WERI-Rb-1 (cell line): ENCODE data around the gene PLK3.
"Not testable (repeated sequence)": the region's sequence is repeated elsewhere in the genome, so short reads cannot be mapped to it uniquely, and the experiment has no call there.

Experiments
- DNase-seq: peaks from one replicate; pipeline ENCODE4 v3.0.0-alpha.2; 2020
- H3K27ac ChIP-seq: fragments of 250-450 bp; sonication (Bioruptor Pico); 2 replicates; pipeline ENCODE4 v1.5.1; 2020; ENCODE audit warnings: mild to moderate bottlenecking, moderate library complexity
- H3K27me3 ChIP-seq: fragments of 250-450 bp; sonication (Bioruptor Pico); 2 replicates; pipeline ENCODE4 v1.5.1; 2021; ENCODE audit warnings: mild to moderate bottlenecking, low read depth, moderate library complexity; ENCODE audit not compliant: insufficient read depth, severe bottlenecking
- H3K36me3 ChIP-seq: fragments of 250-450 bp; sonication (Bioruptor Pico); 2 replicates; pipeline ENCODE4 v1.5.1; 2020; ENCODE audit warnings: mild to moderate bottlenecking, moderate library complexity
- H3K4me3 ChIP-seq: 2 replicates; pipeline ENCODE4 v1.5.1; 2011; ENCODE audit warnings: low read depth, mild to moderate bottlenecking, control low read depth, low read length
- H3K9me3 ChIP-seq: fragments of 250-450 bp; sonication (Bioruptor Pico); 2 replicates; pipeline ENCODE4 v1.5.1; 2021; ENCODE audit warnings: mild to moderate bottlenecking, moderate library complexity; ENCODE audit not compliant: severe bottlenecking
- TF ChIP-seq, protein P1 (sequence below): IDR thresholded peaks from 2 replicates; pipeline ENCODE4 v1.5.1; 2011; ENCODE audit warnings: low read depth, mild to moderate bottlenecking, control low read depth, inconsistent platforms, low read length

PLK3 gene

DNA sequence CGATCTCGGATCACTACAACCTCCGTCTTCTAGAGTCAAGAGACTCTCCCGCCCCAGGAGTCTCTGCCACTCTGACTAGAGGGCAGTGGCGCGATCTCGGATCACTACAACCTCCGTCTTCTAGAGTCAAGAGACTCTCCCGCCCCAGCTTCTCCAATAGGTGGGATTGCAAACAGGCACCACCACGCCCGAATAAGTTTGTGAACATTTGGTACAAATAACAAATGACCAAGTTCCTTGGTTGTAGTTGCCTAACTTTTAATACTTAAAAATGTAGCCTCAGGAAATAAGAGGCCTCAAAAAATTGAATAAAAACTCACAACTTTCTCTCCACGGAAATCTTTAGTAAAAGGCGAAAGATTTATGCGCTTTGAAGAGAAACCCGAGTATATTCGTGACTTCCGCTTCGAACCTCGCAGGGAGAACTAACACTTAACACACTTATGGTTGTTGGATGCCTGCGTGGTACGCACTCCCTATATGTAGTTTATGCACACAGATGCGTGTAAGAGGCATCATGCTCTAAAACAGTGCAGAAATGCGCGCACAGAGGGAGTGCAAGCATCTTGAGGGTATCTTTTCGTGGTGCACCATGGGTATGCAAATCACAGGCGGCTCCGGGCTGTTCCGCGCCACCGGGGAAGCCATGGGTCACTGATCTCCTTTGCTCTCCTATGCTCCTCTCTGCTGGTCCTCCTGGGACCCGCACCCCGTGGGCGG lies 19.6 kb downstream of the PLK3 start:
- Histone ChIP-seq H3K4me3 (no peak overlapping the region), H3K27me3 (no peaks in the 10 kb centered on the region), H3K27ac (no peak overlapping the region), H3K9me3 (no peaks in the 10 kb centered on the region), H3K36me3 (no peaks in the 10 kb centered on the region)
- TF ChIP-seq, protein P1, sequence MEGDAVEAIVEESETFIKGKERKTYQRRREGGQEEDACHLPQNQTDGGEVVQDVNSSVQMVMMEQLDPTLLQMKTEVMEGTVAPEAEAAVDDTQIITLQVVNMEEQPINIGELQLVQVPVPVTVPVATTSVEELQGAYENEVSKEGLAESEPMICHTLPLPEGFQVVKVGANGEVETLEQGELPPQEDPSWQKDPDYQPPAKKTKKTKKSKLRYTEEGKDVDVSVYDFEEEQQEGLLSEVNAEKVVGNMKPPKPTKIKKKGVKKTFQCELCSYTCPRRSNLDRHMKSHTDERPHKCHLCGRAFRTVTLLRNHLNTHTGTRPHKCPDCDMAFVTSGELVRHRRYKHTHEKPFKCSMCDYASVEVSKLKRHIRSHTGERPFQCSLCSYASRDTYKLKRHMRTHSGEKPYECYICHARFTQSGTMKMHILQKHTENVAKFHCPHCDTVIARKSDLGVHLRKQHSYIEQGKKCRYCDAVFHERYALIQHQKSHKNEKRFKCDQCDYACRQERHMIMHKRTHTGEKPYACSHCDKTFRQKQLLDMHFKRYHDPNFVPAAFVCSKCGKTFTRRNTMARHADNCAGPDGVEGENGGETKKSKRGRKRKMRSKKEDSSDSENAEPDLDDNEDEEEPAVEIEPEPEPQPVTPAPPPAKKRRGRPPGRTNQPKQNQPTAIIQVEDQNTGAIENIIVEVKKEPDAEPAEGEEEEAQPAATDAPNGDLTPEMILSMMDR = no peak
- no peak for DNase-seq

DNA sequence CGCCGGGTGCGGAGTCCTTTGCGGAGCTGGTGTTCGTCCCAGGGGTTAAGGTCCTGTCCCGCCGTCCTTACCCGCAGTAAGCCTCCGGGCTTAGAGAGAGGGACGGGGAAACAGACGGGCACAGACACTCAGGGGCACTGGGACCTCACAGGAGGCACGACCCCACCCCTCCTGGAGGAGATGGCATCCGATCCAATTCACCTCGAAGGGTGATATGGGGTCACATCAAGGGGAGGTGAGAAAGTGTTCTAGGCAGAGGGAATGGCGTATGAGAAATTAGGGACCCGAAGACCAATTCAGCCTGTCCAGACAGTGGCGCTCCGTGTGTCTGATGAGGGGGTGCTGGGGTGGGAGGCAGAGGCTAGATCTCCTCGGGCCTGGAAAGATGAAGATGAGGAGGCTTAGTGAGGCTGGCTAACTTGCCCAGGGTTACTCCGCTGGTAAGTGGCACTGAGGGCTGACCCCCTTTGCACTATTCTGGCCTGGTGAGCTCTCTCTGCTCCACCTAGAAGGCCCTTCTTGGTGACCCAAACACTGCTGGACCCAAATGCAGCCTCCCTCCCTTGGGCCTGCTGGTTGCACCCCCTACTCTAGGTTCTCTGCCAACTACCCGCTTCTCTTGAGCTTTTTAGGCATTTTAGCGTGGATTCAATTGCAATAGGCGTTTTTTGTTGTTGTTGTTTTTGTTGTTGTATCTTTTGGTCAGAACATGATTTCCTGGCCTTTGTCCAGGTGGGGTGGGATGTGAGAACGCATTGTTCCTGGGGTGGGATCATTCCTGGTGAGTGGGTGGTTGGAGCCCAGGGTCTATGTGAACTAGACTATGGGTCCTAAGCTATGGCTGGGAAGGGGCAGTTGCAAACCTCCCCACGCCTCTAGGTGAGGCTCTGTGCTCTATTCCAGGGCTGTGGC lies 20.4 kb downstream of the PLK3 start:
- no peaks in the 10 kb centered on the region for H3K27me3 ChIP-seq
- DNase-seq = no peak
- TF ChIP-seq, protein P1 = no peak
- H3K27ac ChIP-seq = no peak overlapping the region
- no peaks in the 10 kb centered on the region for H3K36me3 ChIP-seq
- no peak overlapping the region for H3K4me3 ChIP-seq
- H3K9me3 ChIP-seq = no peaks in the 10 kb centered on the region

DNA sequence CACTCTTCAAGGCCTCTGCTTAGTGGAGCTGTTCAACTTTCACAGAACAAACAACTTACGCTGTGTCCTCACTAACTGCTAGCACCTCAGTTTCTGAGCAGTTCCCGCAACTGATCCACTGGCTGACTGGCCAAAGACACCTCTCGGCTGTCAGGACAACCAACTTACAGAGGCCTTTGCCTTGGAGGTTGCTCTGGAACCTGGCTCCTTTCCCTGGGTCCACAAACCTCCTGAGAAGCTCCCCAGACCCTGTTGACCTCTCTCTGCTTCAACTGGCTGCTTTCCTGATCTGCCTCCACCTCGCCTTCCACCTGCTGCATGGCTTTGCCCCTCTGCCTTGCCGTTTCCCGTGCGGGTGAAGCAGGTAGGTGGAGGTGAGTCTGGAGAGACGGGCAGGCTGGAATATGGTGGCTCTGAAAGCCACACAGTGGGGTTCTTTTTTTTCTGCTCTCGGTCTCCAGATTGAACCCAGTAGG lies 21.1 kb downstream of the PLK3 start:
- H3K27me3 ChIP-seq = no peaks in the 10 kb centered on the region
- H3K4me3 ChIP-seq = no peak overlapping the region
- no peaks in the 10 kb centered on the region for H3K36me3 ChIP-seq
- TF ChIP-seq, protein P1 = no peak
- H3K9me3 ChIP-seq = no peaks in the 10 kb centered on the region
- no peak for DNase-seq
- no peak overlapping the region for H3K27ac ChIP-seq

DNA sequence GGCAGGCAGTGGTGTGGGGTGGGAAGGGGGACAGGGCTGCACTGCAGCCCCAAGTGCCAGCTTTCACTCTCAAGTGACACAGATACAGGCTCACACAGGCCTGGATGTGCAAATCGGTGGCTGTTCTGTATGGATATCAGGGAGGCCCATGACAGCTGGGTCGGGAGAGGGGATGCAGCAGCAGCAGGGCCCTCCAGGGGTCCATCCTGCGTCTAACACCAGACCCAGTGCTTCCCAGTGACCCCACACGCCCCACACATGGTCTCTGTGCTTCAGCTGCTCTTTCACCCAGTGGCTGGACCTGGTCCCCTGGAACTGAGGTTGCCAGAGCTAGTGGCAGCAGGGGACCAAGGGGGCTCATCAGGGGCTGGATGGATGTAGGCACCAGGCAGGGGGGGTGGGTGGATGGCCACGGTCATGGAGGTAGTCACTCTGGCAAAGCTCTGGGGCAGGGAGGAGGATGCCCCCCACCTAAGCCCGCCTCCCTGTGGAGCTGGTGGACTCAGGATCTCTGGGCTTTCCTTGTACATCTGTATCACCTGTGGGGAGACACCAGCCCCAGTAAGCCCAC lies 22.0 kb downstream of the PLK3 start:
- Histone ChIP-seq H3K36me3 (no peaks in the 10 kb centered on the region), H3K4me3 (no peak overlapping the region), H3K9me3 (no peaks in the 10 kb centered on the region), H3K27me3 (no peaks in the 10 kb centered on the region), H3K27ac (no peak overlapping the region)
- TF ChIP-seq, protein P1 = no peak
- no peak for DNase-seq

DNA sequence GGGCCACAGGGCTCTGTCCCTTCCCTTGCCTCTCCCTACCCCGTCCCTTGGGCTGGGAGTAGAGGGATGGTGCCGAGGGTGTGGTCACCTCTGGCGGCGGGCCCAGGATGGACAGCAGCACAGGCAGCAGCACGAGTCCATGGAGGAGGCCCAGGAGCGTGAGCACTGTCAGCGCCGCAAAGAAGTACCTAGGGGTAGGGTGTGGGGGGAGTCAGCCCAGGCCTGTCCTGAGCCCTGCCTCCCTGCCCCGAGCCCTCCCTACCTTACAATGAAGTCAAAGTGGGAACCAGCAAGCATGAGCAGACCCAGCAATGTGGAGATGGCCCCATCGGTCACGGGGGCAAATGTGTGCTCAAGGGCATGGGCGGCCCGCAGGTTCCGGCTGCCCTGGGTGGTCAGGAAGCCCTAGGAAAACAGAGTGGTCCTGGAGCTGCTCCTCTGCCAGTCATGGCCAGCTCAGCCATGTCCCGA lies 22.8 kb downstream of the PLK3 start:
- Histone ChIP-seq H3K9me3 (no peaks in the 10 kb centered on the region), H3K27me3 (no peaks in the 10 kb centered on the region), H3K27ac (no peak overlapping the region), H3K4me3 (no peak overlapping the region), H3K36me3 (no peaks in the 10 kb centered on the region)
- TF ChIP-seq, protein P1 = no peak
- DNase-seq = no peak

DNA sequence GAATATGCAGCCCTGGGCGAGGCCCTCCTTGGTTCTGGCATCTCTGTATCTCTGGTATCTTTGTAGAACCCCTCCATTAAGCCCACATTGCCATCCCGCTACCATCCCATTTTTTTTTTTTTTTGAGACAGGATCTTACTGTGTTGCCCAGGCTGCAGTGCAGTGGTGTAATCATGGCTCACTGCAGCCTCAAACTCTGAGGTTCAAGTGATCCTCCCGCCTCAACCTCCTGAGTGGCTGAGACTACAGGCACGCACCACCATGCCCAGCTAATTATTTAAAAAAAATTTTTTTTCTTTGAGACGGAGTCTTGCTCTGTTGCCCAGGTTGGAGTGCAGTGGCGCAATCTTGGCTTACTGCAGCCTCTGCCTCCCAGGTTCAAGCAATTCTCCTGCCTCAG lies 24.2 kb downstream of the PLK3 start:
- DNase-seq, H3K27me3 ChIP-seq, H3K4me3 ChIP-seq, H3K27ac ChIP-seq, H3K9me3 ChIP-seq, H3K36me3 ChIP-seq: not testable (repeated sequence)
